ENCODE data around the gene SEC16A.

Gene SEC16A

GRCh38 chr9:136484153-136485048 lies 1.6 kb upstream of the SEC16A start:
- no peak for DNase-seq

- DNase-seq, result peak; percentile 70
Measured at GRCh38 chr9:136483589-136484152, 831 bp upstream of the SEC16A start.

- peak; percentile 42 for DNase-seq
Measured at GRCh38 chr9:136482046-136482792, 621 bp downstream of the SEC16A start.

DNA sequence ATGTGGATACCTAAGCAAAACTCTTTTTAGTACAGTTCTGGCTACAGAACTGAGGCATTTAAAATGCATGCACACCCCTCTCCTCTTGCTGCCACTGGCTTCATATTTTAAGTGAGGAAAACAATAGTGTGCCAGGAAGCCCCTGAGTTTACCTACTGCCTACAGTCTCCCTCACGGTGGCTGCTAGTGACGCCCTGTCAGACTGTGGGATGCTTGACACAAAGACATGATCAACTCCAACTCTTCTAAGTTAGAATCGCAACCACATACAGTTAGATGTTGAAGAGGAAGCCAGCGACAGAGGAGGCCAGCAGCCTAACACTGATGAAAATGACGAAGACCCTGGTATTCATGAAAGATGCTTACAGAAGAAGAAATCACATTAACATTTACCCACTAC lies 1.3 kb downstream of the SEC16A start:
- DNase-seq, result no peak

- DNase-seq, result no peak
Measured at GRCh38 chr9:136476369-136477150, 6.3 kb downstream of the SEC16A start.

- DNase-seq, result no peak
Measured at GRCh38 chr9:136474974-136475865, 7.6 kb downstream of the SEC16A start.

DNA sequence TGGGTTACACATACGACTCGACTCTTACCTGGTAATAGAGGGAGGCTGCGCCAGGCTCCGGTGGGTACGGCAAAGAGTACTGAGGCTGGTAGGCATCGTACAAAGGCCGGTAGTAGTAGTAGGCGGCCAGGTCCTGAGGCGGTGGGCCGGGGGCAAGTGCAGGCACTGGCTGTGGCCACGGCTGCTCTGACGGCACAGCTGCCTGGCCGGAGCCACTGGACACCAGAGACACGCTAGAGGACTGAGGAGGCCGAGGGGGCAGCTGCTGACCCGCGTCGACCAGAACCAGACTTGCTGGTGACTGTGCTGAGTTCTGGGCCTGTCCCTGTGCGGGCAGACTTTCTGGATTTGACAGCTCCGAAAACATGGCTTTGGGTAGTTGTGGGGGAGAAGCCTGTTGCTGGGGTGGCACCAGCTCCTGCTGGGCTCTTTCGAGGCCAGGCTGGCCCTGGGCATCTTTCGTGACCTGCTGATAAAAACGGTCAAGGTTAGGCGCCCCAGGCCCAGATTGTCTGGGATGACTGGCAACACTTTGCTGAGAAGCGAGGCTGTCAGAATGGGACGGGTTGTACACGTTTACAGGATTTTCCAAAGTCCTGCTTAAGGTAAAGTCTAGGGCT lies 8.7 kb downstream of the SEC16A start:
- DNase-seq, result no peak

DNA sequence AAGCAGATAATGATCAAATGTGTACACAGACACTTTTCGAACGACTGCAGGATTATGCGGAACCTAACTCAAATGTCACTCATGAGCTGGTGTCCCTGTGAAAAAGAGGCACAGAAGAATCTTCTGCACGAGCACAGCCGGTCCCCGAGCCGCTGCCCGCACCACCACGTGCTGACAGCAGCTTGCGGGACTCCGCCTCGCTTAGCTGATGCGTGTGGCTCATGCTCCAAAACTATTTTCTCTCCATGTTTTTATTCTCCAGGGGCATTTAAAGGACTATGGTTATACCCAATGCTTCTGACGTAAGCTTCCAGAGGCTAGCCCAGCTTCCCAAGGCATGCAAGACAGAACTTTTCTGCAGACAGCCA lies 9.5 kb downstream of the SEC16A start:
- no peak for DNase-seq

- DNase-seq, result no peak
Measured at GRCh38 chr9:136472640-136473353, 10.0 kb downstream of the SEC16A start.

- no peak for DNase-seq
Measured at GRCh38 chr9:136471802-136472487, 10.9 kb downstream of the SEC16A start.

DNA sequence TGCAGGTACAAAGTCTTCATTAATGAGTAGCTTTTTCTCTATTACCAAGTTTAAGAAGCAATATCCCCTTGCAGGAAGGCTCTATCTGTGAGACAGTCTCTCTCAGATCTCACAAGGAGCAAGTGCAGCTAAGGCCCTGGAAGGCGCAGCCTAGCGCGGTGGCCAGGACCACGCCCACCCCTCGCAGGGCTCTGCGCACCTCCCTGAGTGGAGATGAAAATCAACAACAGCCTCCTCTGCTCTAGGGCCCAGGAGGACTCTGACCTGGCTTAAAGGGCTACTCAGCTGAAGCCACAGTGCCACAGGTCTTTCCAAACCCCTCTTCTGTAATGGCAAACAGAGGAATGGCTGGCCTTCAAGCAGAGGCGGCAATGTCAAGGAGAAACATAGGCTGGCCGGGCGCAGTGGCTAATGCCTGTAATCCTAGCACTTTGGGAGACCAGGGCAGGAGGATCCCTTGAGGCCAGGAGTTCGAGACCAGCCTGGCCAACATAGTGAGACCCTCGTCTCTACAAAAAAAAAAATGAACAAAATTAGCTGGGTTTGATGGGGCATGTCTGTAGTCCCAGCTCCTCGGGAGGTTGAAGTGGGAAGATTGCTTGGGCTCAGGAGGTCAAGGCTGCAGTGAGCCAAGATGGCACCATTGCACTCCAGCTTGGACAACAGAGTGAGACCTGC lies 11.9 kb downstream of the SEC16A start:
- no peak for DNase-seq

- DNase-seq, result no peak
Measured at GRCh38 chr9:136470356-136470755, 12.5 kb downstream of the SEC16A start.

DNA sequence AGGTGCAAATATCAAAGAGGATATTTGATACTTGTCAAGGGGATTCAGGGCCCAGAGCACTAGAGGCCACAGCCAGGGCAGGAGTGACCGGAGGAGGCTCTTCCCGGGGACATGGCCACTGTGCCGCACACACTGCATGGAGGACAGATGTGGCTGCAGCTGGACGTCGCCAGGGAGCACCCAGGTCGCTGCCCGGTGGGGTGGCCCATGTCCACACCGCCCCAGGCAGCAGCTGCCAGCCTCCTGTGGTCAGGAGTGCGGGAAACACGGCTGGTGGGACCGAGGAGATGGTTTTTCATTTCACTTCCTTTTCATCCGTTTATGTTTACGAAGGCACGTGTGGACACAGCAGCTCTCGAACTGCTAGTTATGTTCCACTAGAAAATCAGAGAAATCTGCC lies 15.1 kb downstream of the SEC16A start:
- no peak for DNase-seq

DNA sequence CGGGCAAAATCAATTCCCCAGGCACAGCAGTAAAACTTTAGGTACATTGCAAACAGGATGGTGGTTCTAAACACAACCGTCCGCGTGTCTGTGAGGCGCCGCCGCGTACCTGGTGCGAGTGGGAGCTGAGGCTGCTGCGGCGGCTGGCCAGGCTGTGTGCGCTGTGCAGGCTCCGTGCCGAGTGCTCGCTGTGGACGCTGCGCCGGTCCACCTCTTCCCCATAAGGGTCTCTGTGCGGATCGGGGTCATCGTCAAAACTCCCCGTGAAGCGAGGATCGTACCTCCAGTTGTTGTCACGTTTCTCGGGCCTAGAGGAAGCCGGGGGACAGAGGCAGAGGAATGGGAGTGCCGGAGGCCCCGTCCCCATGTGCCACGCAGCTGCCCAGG lies 16.7 kb downstream of the SEC16A start:
- DNase-seq, result no peak

GRCh38 chr9:136465500-136466154 lies 17.2 kb downstream of the SEC16A start:
- DNase-seq, result no peak

DNA sequence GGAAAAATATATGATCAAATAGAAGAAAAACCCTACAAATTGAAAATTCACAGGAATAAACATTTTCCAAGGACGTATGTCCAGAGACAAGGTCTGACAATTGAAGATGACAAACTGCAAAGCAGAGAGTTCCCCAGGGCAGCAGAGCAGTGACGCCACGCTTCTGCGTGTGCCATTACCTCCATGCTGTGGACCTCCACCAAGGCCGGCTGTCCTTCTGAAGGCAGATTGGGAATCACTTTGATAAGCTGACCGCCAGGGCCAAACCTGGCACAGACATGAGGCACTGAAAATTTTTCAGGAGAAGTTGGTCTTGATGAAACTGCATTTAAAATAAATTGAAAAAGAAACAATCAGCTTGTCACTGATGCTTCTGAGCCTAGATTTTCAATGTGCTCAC lies 18.6 kb downstream of the SEC16A start:
- no peak for DNase-seq

- DNase-seq, result no peak
Measured at GRCh38 chr9:136463578-136463977, 19.3 kb downstream of the SEC16A start.

- no peak for DNase-seq
Measured at GRCh38 chr9:136462664-136463063, 20.2 kb downstream of the SEC16A start.

GRCh38 chr9:136460772-136461325 lies 22.0 kb downstream of the SEC16A start:
- no peak for DNase-seq

Data from GF-D8 (cell line).